ENCODE data around the gene GLB1L2.

The GLB1L2 gene

DNA sequence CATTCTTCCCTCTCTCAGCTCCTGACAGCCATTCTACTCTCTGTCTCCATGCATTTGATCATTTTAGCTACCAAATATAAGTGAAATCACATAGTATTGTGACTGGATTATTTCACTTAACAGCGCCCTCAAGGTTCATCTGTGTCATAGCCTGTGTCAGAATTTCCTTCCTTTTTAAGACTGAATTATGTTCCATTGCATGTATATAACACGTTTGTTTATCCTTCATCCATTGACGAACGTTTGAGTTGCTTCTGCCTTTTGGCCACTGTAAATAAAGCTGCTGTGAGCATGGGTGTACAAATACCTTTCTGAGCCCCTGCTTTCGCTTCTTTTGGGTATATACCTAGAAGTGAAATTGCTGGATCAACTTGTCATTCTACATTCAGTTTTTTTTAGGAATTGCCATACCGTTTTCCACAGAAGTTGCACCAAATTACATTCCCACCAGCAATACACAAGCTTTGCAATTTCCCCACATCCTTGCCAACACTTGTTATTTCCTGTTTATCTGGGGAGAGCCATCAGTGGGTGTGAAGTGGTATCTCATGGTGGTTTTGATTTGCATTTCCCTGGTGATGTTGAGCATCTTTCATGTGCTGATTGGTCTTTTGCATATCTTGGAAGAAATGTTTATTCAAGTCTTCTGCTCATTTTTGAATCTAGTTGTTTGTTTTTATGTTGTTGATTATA, 17.5 kb downstream of the GLB1L2 start:
- DNase-seq, result no peak

- DNase-seq, result no peak
Measured at GRCh38 chr11:134349802-134350355, 18.1 kb downstream of the GLB1L2 start.

- DNase-seq, result no peak
Measured at GRCh38 chr11:134350381-134350780, 18.6 kb downstream of the GLB1L2 start.

DNA sequence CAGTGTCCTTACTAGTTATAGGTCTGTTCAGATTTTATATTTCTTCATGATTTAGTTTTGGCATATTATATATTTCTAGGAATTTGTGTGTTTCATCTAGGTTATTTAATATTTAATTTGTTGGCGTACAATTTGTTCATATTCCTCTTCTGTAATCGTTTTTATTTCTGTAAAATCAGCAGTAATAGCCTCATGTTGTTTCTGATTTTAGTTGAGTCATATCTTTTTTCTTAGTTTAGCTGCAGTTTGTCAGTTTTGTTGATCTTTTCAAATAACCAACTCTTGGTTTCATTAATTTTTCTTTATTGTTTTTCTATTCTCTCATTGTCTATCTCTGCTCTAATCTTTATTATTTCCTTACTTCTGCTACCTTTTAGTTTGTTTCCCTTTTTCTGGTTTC, 20.3 kb downstream of the GLB1L2 start:
- no peak for DNase-seq

DNA sequence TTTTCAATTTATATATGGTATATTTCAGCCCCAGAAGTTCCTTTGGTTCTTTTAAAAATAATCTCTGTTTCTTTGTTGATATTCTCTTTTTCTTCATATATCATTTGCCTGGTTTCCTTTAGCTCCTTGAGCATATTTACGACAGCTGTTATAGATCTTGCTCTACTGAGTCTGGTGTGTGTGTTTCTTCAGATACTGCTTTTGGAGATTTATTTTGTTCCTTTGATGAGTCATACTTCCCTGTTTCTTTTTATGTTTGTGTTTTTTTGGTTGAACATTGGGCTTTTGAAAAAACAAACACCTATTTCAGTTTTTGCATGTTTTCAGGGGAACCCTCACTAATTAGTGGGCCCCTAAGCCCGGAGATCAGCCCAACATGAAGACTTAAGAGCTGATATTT, 23.3 kb downstream of the GLB1L2 start:
- DNase-seq, result no peak

- no peak for DNase-seq
Measured at GRCh38 chr11:134355656-134356055, 23.9 kb downstream of the GLB1L2 start.

DNA sequence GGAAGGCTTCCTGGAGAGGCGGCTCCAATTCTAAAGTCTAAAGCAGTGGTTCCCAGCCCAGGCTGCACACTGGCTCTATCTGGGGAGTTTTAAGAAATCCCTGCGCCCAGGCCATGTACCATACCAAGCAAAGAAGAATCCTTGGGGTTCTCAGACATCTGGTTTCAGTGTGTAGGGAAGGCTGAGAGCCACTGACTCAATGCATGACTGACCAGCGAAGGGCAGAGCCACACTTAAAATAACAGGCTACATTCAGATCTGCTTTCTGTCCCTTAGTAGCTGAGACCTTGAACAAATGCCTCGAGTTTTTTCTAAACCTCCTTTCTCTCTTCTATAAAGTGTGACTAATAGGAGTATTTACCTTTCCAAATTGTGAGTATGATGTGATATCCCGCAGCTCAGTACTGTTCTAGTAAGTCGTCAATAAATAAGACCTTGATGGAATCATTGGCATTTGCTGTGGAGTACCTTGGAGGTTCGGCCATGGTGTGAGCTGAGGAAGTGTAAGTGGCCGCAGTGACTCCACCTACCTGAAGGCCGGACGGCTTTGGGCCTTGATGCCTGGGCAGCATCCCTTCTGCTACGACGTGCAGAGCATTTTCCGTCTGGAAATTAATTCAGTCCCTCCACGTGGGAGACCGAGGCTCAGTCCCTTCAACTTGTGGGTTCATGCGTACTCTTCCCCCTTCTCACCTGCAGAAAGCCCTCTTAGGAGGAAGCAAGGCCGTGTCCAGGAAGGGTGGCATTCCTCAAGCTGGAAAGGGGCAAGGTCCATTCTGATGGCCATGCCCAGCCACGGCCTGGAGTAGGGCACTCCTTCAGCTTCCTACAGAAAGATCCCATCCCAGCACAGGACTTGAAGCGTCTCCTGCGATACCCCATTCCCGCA, 25.1 kb downstream of the GLB1L2 start:
- DNase-seq, result no peak

DNA sequence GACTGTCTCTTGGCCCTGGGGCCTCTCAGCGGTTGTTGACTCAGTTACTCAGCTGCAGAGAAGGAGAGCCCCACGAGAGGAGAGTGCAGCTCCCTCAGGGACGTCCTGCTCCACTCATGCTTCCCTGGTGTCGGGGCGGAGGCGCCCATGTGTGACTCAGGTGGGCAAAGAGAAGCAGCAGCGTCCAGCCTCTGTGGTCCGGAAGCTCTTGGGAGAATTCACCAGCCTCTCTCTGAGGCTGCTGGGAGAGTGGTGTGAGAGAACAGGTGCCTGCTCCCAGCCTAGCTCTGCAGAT, 25.7 kb downstream of the GLB1L2 start:
- DNase-seq, result no peak

DNA sequence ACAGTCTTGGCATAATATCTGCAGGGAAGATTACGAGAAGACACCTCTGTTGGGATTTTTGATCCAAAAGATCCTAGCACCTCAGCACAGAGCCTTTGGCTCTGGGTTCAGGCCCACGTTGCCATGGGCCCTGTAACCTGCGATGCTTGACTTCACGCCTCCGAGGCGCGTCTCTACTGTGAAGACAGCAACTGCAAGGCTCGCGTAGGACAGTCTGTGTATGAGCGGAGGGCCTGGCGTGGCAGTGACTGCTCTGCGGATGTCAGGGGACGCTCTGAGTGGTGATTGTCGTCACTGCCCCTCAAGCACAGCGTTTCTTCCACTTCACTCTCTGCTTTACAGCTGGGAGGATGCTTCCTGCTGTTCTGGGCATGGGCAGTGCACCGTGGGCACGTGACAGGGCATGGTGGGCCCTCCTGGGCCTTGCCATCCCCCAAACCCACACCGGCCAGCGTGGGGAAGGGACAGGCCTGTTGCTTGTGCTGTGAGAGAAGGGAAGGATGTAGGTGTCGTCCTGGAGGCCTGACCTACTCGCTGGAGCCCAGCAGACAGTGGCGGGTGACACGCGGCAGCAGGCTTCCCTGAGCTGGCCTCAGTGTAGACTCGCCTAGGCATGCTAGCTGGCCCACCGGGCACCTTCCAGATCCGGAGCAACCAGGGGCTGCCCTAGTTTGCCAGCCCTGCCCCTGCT, 26.5 kb downstream of the GLB1L2 start:
- DNase-seq, result no peak

GRCh38 chr11:134358856-134359490, 27.2 kb downstream of the GLB1L2 start:
- DNase-seq, result no peak

DNA sequence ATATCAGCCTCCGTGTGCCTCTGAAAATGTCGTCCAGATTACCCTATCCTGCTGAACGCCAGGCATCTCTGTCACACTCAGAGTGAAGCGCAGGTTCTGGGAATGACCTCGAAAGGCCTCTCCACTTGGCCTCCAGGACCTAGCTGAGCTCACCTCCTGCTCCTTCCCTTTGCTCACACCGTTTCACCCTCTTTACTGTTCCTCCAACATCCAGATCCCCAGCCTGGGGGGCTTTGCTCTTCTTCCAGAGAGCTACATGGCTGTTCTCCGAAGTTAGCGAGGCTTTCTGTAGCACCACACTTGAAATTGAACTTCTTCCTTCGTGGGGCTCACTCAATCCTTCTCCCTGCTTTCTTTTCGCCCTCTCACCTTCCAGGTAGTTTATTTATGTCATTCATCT, 27.9 kb downstream of the GLB1L2 start:
- no peak for DNase-seq

- no peak for DNase-seq
Measured at GRCh38 chr11:134360050-134360835, 28.5 kb downstream of the GLB1L2 start.

- DNase-seq, result no peak
Measured at GRCh38 chr11:134361661-134362060, 29.9 kb downstream of the GLB1L2 start.

GRCh38 chr11:134362192-134362901, 30.6 kb downstream of the GLB1L2 start:
- DNase-seq, result no peak

DNA sequence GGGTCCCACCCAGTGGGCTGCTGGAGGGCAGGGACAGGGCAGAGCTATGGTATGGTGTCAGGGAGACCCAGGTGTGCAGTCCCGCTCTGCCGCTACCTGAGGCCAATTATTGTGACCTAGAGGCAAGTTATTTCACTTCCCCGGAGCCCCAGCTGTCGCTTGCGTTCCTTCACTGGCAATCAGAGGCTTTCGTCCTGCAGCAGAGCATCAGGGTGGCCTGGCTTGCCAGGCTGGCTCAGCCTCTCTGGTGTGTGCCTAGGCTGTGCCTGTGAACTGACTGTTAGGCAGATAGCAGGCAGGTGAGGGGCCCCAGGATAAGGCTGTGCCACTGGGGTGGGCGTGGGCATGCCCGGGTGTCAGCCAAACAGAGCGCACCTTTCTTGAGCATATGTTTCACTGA, 31.4 kb downstream of the GLB1L2 start:
- no peak for DNase-seq

GRCh38 chr11:134363592-134363991, 31.8 kb downstream of the GLB1L2 start:
- no peak for DNase-seq

DNA sequence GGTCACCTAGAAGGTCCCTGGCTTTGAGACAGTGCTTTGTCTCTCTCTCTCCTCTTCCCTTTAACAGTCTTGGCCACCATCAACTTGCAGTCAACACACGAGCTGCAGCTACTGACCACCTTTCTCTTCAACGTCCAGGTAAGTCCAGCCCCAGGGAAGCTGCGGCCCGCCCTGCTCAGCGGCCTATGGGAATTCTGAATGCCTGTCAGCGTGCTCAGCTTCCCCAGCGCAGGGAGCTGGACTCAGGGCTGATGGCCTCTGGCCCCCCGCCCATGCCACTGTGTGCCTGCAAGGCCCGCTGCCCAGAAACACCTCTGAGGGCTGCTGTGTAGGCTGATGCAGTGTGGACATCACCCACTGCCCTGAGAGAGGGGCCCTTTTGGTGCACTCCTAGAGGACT, 32.5 kb downstream of the GLB1L2 start:
- DNase-seq, result no peak

GRCh38 chr11:134365011-134365925, 33.5 kb downstream of the GLB1L2 start:
- no peak for DNase-seq

GRCh38 chr11:134366254-134366653, 34.5 kb downstream of the GLB1L2 start:
- no peak for DNase-seq

- DNase-seq, result no peak
Measured at GRCh38 chr11:134367781-134368180, 36.0 kb downstream of the GLB1L2 start.

Data from NCI-H1105 treated with DMSO at 0.1 percent for 48 hours (cell line).